K562 (cell line): ENCODE measurements around the gene VWA8. TPM values are rescaled to one million over a fixed set of nuclear protein-coding genes. Genes with fewer than 3 reads are reported as not detected.

Experiments
- BHLHE40 ChIP-seq: IDR thresholded peaks from 2 replicates; pipeline ENCODE4 v1.6.1; 2011; ENCODE audit warnings: low read length, improper control_type of control experiment
- NCOA4 ChIP-seq: fragments of 450-650 bp; IDR thresholded peaks from 2 replicates; pipeline ENCODE4 v1.6.1; 2018; ENCODE audit warnings: mild to moderate bottlenecking; ENCODE audit not compliant: partially characterized antibody
- RBM22 ChIP-seq: fragments of 200-400 bp; formaldehyde crosslinking; IDR thresholded peaks from 2 replicates; pipeline ENCODE4 v1.6.1; 2018; ENCODE audit warnings: low read length, low read depth; ENCODE audit not compliant: poor library complexity, severe bottlenecking
- SREBF2 ChIP-seq: sonication (generic); formaldehyde crosslinking; IDR thresholded peaks from 2 replicates; pipeline ENCODE4 v1.4.0; 2020; ENCODE audit warnings: mild to moderate bottlenecking, missing genetic modification reagents
- ZNF589 ChIP-seq: fragments of 200-800 bp; sonication (Bioruptor generic); IDR thresholded peaks from 2 replicates; pipeline ENCODE4 v1.6.1; 2016; ENCODE audit warnings: low read depth, missing genetic modification characterization, missing compliant biosample characterization
- polyA plus RNA-seq, 8 experiments: library from polyadenylated mRNA; depleted of rRNA in 4 of 8; stranded (reverse) in 5 of 8; unstranded in 3 of 8; fragments of >200 nt; fragmentation: Nextera tagmentation in 2 of 8; fragmentation: Illumina TruSeq in 1 of 8; extraction: Ambion mirVana in 2 of 8; extraction: Trizol in 1 of 8; gene quantifications; 2 replicates each; pipeline versions ENCODE4 v1.2.1 to v1.2.3, GENCODE V29; 2011 to 2014; ENCODE audit warnings: inconsistent platforms in 1 of 8, missing spikeins in 1 of 8
- total RNA-seq, 7 experiments: library from RNA; depleted of rRNA in 6 of 7; stranded (reverse); fragments of >200 nt in 6 of 7; fragmentation: Illumina TruSeq in 2 of 7; extraction: Trizol in 2 of 7; gene quantifications; 2 replicates each; pipeline versions ENCODE4 v1.2.1 to v1.2.3, GENCODE V29; 2011 to 2021; ENCODE audit warnings: low replicate concordance in 1 of 7
- TF ChIP-seq, protein P1 (sequence below): fragments of 200-600 bp; sonication (generic); IDR thresholded peaks from one replicate; pipeline ENCODE4 v1.6.1; 2012; ENCODE audit warnings: mild to moderate bottlenecking, low read depth, low read length, inconsistent platforms
- TF ChIP-seq, protein P2 (sequence below): fragments of 250-450 bp; sonication (Bioruptor Pico); IDR thresholded peaks from 2 replicates; pipeline ENCODE4 v1.5.0; 2020; ENCODE audit warnings: mild to moderate bottlenecking, borderline replicate concordance

VWA8 gene
- total and polyA plus RNA-seq, 9 of the 15 experiments (the other 6 are each of a cell fraction or from before 2014, with no cell fraction given): 2.1 to 18.5 (median 13.3) TPM

DNA sequence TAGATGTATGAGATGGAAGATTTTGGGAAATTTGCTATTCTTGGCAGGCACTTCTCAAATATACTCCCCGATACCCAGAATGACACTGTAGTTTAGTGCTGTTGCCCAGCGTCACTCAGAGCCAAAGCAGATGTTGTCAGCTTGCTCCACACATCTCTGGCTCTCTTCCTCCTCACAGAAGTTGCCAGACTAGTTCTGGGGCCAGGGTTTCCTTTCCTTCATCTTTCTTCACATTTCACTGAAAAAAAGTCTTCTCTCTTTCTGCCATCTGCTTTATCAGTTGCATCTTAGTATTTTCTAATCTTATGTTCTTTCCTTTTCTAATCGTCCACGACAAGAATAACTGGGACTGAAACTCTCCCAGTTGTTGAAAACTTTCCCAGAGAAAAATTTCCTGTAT lies 252.2 kb downstream of the VWA8 start (continued):
- TF ChIP-seq, protein P1, sequence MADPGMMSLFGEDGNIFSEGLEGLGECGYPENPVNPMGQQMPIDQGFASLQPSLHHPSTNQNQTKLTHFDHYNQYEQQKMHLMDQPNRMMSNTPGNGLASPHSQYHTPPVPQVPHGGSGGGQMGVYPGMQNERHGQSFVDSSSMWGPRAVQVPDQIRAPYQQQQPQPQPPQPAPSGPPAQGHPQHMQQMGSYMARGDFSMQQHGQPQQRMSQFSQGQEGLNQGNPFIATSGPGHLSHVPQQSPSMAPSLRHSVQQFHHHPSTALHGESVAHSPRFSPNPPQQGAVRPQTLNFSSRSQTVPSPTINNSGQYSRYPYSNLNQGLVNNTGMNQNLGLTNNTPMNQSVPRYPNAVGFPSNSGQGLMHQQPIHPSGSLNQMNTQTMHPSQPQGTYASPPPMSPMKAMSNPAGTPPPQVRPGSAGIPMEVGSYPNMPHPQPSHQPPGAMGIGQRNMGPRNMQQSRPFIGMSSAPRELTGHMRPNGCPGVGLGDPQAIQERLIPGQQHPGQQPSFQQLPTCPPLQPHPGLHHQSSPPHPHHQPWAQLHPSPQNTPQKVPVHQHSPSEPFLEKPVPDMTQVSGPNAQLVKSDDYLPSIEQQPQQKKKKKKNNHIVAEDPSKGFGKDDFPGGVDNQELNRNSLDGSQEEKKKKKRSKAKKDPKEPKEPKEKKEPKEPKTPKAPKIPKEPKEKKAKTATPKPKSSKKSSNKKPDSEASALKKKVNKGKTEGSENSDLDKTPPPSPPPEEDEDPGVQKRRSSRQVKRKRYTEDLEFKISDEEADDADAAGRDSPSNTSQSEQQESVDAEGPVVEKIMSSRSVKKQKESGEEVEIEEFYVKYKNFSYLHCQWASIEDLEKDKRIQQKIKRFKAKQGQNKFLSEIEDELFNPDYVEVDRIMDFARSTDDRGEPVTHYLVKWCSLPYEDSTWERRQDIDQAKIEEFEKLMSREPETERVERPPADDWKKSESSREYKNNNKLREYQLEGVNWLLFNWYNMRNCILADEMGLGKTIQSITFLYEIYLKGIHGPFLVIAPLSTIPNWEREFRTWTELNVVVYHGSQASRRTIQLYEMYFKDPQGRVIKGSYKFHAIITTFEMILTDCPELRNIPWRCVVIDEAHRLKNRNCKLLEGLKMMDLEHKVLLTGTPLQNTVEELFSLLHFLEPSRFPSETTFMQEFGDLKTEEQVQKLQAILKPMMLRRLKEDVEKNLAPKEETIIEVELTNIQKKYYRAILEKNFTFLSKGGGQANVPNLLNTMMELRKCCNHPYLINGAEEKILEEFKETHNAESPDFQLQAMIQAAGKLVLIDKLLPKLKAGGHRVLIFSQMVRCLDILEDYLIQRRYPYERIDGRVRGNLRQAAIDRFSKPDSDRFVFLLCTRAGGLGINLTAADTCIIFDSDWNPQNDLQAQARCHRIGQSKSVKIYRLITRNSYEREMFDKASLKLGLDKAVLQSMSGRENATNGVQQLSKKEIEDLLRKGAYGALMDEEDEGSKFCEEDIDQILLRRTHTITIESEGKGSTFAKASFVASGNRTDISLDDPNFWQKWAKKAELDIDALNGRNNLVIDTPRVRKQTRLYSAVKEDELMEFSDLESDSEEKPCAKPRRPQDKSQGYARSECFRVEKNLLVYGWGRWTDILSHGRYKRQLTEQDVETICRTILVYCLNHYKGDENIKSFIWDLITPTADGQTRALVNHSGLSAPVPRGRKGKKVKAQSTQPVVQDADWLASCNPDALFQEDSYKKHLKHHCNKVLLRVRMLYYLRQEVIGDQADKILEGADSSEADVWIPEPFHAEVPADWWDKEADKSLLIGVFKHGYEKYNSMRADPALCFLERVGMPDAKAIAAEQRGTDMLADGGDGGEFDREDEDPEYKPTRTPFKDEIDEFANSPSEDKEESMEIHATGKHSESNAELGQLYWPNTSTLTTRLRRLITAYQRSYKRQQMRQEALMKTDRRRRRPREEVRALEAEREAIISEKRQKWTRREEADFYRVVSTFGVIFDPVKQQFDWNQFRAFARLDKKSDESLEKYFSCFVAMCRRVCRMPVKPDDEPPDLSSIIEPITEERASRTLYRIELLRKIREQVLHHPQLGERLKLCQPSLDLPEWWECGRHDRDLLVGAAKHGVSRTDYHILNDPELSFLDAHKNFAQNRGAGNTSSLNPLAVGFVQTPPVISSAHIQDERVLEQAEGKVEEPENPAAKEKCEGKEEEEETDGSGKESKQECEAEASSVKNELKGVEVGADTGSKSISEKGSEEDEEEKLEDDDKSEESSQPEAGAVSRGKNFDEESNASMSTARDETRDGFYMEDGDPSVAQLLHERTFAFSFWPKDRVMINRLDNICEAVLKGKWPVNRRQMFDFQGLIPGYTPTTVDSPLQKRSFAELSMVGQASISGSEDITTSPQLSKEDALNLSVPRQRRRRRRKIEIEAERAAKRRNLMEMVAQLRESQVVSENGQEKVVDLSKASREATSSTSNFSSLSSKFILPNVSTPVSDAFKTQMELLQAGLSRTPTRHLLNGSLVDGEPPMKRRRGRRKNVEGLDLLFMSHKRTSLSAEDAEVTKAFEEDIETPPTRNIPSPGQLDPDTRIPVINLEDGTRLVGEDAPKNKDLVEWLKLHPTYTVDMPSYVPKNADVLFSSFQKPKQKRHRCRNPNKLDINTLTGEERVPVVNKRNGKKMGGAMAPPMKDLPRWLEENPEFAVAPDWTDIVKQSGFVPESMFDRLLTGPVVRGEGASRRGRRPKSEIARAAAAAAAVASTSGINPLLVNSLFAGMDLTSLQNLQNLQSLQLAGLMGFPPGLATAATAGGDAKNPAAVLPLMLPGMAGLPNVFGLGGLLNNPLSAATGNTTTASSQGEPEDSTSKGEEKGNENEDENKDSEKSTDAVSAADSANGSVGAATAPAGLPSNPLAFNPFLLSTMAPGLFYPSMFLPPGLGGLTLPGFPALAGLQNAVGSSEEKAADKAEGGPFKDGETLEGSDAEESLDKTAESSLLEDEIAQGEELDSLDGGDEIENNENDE: no peak
- TF ChIP-seq RBM22: no peak
- no peak for TF ChIP-seq BHLHE40
- TF ChIP-seq, protein P2, sequence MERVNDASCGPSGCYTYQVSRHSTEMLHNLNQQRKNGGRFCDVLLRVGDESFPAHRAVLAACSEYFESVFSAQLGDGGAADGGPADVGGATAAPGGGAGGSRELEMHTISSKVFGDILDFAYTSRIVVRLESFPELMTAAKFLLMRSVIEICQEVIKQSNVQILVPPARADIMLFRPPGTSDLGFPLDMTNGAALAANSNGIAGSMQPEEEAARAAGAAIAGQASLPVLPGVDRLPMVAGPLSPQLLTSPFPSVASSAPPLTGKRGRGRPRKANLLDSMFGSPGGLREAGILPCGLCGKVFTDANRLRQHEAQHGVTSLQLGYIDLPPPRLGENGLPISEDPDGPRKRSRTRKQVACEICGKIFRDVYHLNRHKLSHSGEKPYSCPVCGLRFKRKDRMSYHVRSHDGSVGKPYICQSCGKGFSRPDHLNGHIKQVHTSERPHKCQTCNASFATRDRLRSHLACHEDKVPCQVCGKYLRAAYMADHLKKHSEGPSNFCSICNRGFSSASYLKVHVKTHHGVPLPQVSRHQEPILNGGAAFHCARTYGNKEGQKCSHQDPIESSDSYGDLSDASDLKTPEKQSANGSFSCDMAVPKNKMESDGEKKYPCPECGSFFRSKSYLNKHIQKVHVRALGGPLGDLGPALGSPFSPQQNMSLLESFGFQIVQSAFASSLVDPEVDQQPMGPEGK (CRISPR knock-in tag): no peak
- TF ChIP-seq ZNF589: no peak
- TF ChIP-seq NCOA4: no peak
- TF ChIP-seq SREBF2 (CRISPR knock-in tag): no peak
